Hepatocyte (in vitro differentiated cells): ENCODE measurements around the gene TSPAN13. TPM values are rescaled to one million over a fixed set of nuclear protein-coding genes. Genes with fewer than 3 reads are reported as not detected.

Source experiments
- DNase-seq: peaks from one replicate; pipeline ENCODE4 v3.0.0-alpha.2; 2016; ENCODE audit warnings: low spot score
- H2AFZ ChIP-seq: fragments of 200-600 bp; sonication (generic); 2 replicates; pipeline ENCODE4 v1.6.0; 2016; ENCODE audit warnings: antibody characterized with exemption, mild to moderate bottlenecking
- H3K27ac ChIP-seq: fragments of 200-600 bp; sonication (generic); 2 replicates; pipeline ENCODE4 v1.5.1; 2016; ENCODE audit warnings: mild to moderate bottlenecking
- H3K27me3 ChIP-seq: fragments of 200-600 bp; sonication (generic); 2 replicates; pipeline ENCODE4 v1.6.1; 2016
- H3K36me3 ChIP-seq: fragments of 200-600 bp; sonication (generic); replicated peaks from 2 replicates; pipeline ENCODE4 v1.5.1; 2016; ENCODE audit warnings: low read depth; ENCODE audit not compliant: insufficient read depth
- H3K4me1 ChIP-seq: fragments of 200-600 bp; sonication (generic); 2 replicates; pipeline ENCODE4 v1.5.1; 2016; ENCODE audit warnings: mild to moderate bottlenecking, moderate library complexity; ENCODE audit not compliant: insufficient read depth
- H3K4me2 ChIP-seq: fragments of 200-600 bp; sonication (generic); 2 replicates; pipeline ENCODE4 v1.6.0; 2016
- H3K4me3 ChIP-seq: fragments of 200-600 bp; sonication (generic); 2 replicates; pipeline ENCODE4 v1.5.1; 2016; ENCODE audit warnings: mild to moderate bottlenecking
- H3K79me2 ChIP-seq: fragments of 200-600 bp; sonication (generic); 2 replicates; pipeline ENCODE4 v1.6.0; 2017; ENCODE audit warnings: mild to moderate bottlenecking
- H3K9me2 ChIP-seq: fragments of 200-600 bp; sonication (generic); replicated peaks from 2 replicates; pipeline ENCODE4 v1.6.0; 2017; ENCODE audit warnings: mild to moderate bottlenecking; ENCODE audit not compliant: insufficient read depth
- H3K9me3 ChIP-seq: fragments of 200-600 bp; sonication (generic); 2 replicates; pipeline ENCODE4 v1.5.1; 2016; ENCODE audit warnings: low read depth, mild to moderate bottlenecking
- H4K20me1 ChIP-seq: fragments of 200-600 bp; sonication (generic); 2 replicates; pipeline ENCODE4 v1.6.0; 2016; ENCODE audit warnings: mild to moderate bottlenecking; ENCODE audit not compliant: insufficient read depth, poor library complexity, severe bottlenecking
- EZH2 ChIP-seq: fragments of 200-600 bp; sonication (generic); IDR thresholded peaks from 2 replicates; pipeline ENCODE4 v1.6.1; 2016; ENCODE audit warnings: antibody characterized with exemption, mild to moderate bottlenecking, borderline replicate concordance
- EZH2phosphoT487 ChIP-seq: fragments of 200-600 bp; sonication (generic); IDR thresholded peaks from one replicate; pipeline ENCODE4 v1.6.1; 2018; ENCODE audit warnings: antibody characterized with exemption, mild to moderate bottlenecking, low read depth, moderate library complexity; ENCODE audit not compliant: unreplicated experiment, severe bottlenecking
- WGBS: methylation state at CpG from one replicate; pipeline ENCODE4 v1.1.6; 2016; ENCODE audit warnings: low lambda C conversion rate; ENCODE audit errors: missing lambda C conversion rate; 5-methylcytosine and 5-hydroxymethylcytosine counted together
- polyA plus RNA-seq: library from polyadenylated mRNA; unstranded; fragments of >200 nt; fragmentation: Nextera tagmentation; extraction: Ambion mirVana; gene quantifications from 2 replicates; pipeline ENCODE4 v1.2.1, GENCODE V29; 2016
- total RNA-seq: library from RNA; depleted of rRNA; stranded (reverse); fragments of >200 nt; gene quantifications from 2 replicates; pipeline ENCODE4 v1.2.3, GENCODE V29; 2014
- TF ChIP-seq, protein P1 (sequence below): fragments of 200-600 bp; sonication (generic); IDR thresholded peaks from 2 replicates; pipeline ENCODE4 v1.5.1; 2016; ENCODE audit warnings: antibody characterized with exemption, mild to moderate bottlenecking; ENCODE audit not compliant: poor library complexity

Gene TSPAN13
- total and polyA plus RNA-seq, 2 experiments from 2014 or later = 164 to 173 TPM

DNA sequence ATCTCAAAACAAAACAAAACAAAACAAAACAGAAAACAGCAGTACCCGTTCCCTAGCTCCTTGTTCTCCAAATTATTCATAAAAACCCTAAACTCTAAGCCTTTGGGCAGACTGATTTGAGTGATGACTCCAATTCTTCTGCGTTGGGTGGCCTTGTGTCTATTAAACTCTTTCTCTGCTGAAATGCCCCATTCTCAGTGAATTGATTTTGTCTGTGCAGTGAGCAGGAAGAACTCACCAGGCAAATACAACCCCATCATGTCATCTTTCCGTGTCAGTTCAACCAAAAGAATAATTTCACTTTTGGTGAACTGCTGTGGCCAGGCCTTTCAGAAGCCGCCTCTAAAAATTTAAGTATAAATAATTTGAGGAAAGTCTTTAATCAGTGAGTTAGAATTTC is 18.5 kb upstream of the TSPAN13 start:
- no peak overlapping the region for H3K4me2 ChIP-seq
- no peaks in the 10 kb centered on the region for H3K36me3 ChIP-seq
- H4K20me1 ChIP-seq = no peaks in the 10 kb centered on the region
- no peak overlapping the region for H3K4me3 ChIP-seq
- no peak for DNase-seq
- H3K9me3 ChIP-seq = no peaks in the 10 kb centered on the region
- TF ChIP-seq EZH2phosphoT487 (no peak), EZH2 (no peak)
- TF ChIP-seq, protein P1, sequence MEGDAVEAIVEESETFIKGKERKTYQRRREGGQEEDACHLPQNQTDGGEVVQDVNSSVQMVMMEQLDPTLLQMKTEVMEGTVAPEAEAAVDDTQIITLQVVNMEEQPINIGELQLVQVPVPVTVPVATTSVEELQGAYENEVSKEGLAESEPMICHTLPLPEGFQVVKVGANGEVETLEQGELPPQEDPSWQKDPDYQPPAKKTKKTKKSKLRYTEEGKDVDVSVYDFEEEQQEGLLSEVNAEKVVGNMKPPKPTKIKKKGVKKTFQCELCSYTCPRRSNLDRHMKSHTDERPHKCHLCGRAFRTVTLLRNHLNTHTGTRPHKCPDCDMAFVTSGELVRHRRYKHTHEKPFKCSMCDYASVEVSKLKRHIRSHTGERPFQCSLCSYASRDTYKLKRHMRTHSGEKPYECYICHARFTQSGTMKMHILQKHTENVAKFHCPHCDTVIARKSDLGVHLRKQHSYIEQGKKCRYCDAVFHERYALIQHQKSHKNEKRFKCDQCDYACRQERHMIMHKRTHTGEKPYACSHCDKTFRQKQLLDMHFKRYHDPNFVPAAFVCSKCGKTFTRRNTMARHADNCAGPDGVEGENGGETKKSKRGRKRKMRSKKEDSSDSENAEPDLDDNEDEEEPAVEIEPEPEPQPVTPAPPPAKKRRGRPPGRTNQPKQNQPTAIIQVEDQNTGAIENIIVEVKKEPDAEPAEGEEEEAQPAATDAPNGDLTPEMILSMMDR = no peak
- no peaks in the 10 kb centered on the region for H3K79me2 ChIP-seq
- H3K27ac ChIP-seq = no peak overlapping the region
- no peak overlapping the region for H2AFZ ChIP-seq
- H3K27me3 ChIP-seq = no peaks in the 10 kb centered on the region
- H3K9me2 ChIP-seq = no peaks in the 10 kb centered on the region
- H3K4me1 ChIP-seq = no peaks in the 10 kb centered on the region
- 82% methylated on average over 4 of the region's 4 CpGs for WGBS

DNA sequence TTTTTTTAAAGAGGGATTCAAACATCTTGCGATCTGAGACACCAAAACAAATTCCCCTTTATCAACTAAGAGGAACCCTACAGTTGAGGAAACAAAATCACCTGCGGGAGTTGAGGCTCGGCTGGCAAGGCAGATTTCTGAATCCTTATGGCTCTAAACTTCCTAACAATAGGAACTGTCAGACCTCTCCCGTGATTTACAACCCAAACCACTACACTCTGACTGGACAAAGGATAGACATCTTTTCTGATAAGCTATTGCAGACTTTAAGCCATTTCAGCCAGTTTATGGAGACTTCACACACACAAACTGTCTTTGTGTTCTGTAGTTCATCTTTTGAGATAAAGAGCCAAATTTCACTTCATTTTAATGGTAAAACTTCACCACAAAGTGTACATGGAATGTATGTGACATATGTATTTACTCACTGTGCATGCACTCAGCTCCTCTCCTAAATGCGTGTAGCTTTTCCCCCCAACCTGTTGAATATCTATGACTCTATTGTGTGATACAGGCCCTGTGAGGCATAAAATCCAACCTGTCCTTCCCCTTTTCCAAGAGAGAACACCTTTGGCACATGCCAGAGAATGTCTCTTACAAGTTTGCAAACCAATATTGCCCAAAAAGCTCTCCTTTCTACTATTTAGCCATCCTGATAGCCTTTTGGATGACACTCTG is 15.4 kb upstream of the TSPAN13 start:
- WGBS = 51% methylated on average over 5 of the region's 5 CpGs
- H3K36me3 ChIP-seq = no peaks in the 10 kb centered on the region
- TF ChIP-seq, protein P1 = no peak
- TF ChIP-seq EZH2phosphoT487 = no peak
- TF ChIP-seq EZH2 = no peak
- no peaks in the 10 kb centered on the region for H4K20me1 ChIP-seq
- H2AFZ ChIP-seq = no peak overlapping the region
- H3K9me3 ChIP-seq = no peaks in the 10 kb centered on the region
- H3K4me3 ChIP-seq = no peak overlapping the region
- no peaks in the 10 kb centered on the region for H3K9me2 ChIP-seq
- no peaks in the 10 kb centered on the region for H3K79me2 ChIP-seq
- no peaks in the 10 kb centered on the region for H3K27me3 ChIP-seq
- DNase-seq = no peak
- H3K27ac ChIP-seq = no peak overlapping the region
- no peak overlapping the region for H3K4me2 ChIP-seq
- H3K4me1 ChIP-seq = peaks cover 6% of the 10 kb centered on the region

DNA sequence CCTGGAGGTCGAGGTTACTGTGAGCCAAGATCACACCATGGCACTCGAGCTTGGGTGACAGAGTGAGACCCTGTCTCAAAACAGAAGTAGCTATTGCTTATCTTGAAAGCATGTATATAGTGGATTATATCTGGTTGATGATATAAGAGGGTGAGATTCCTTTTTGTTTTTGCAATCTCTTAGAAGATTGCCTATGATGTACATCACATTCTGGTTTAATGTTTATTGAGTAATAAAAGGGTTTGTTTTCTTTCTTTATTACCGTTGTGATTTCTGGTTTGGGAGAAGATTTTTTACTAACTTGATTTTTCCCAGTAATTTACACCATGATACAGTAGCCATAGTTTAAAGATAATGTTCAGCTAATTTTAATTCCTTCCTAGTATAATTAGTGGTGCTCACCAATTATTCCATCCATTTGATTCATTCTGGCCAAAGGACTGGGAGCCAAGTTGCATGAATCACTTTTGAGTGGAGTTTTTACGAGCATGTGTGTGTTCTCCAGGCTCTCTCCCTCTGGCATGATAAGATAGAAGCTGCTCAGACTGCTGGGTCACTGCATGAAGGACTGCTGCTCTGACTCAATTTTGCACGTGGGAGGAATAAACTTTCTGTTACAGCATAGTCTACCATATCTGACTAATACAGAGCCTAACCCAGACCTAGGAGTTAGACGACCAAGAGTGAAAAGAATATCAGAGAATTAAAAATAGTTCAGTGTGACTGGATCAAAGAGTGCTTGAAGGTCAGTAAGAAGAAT is 13.5 kb upstream of the TSPAN13 start:
- peak overlapping the region; percentile 77 for H3K27ac ChIP-seq
- no peaks in the 10 kb centered on the region for H3K9me2 ChIP-seq
- H3K79me2 ChIP-seq = no peaks in the 10 kb centered on the region
- no peaks in the 10 kb centered on the region for H3K36me3 ChIP-seq
- H3K4me1 ChIP-seq = peaks cover 6% of the 10 kb centered on the region
- no peaks in the 10 kb centered on the region for H3K9me3 ChIP-seq
- H4K20me1 ChIP-seq = no peaks in the 10 kb centered on the region
- peak; percentile 83 for DNase-seq
- no peak overlapping the region for H3K4me3 ChIP-seq
- no peaks in the 10 kb centered on the region for H3K27me3 ChIP-seq
- WGBS = 26% methylated on average over 6 of the region's 6 CpGs
- no peak for TF ChIP-seq EZH2phosphoT487
- TF ChIP-seq, protein P1 = no peak
- no peak for TF ChIP-seq EZH2
- H2AFZ ChIP-seq = no peak overlapping the region
- peak overlapping the region; percentile 45 for H3K4me2 ChIP-seq
